ENCODE measurements around the gene PLXNC1. TPM values are rescaled to one million over a fixed set of nuclear protein-coding genes. Genes with fewer than 3 reads are reported as not detected.

The PLXNC1 gene
- total RNA-seq, 1 donor from 2014 or later, result 4.4 TPM

DNA sequence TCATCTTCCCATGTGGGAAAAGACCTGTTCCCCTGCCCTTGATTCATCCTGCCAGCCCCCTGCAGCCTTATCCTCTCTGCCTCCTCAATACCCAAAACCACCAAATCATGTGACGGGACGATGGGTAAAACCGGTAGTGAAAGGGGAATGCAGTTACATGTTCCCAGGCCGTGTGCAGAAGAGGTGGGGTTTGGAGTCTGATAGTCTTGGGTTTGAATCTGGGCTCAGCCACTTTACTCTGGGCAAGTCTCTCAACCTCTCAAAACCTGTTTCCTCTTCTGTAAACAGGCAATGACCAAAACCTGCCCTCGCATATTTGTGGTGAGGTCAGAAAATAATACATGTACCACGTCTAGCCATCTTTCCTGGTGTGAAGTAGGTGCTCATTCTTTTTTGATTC, 123.0 kb downstream of the PLXNC1 start:
- DNase-seq (ENCODE audit: low spot score), result no peak
- intact Hi-C loops (cut with DNase I), result no loop called here

DNA sequence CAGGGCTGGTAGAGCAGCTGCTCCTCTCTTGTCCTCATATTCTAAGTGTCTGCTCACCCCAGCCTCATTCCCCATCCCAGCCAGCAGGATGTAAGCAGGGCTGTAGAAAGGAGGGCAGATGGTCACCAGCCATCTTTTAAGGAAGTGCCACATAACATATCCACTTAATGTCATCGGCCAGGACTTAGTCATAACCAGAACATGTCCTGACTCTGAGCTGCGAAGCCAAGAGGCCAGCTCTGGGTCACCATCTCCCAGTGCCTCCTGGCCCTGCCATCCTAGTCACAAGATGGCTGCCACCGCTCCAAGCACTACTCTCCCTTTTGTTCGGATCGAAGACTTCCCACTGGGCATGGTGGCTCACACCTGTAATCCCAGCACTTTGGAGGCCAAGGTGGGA, 123.9 kb downstream of the PLXNC1 start:
- intact Hi-C loops (cut with DNase I), result no loop called here
- no peak for DNase-seq (ENCODE audit: low spot score)

GRCh38 chr12:94273272-94273671, 124.9 kb downstream of the PLXNC1 start:
- intact Hi-C loops (cut with DNase I), result no loop called here
- no peak for DNase-seq (ENCODE audit: low spot score)

DNA sequence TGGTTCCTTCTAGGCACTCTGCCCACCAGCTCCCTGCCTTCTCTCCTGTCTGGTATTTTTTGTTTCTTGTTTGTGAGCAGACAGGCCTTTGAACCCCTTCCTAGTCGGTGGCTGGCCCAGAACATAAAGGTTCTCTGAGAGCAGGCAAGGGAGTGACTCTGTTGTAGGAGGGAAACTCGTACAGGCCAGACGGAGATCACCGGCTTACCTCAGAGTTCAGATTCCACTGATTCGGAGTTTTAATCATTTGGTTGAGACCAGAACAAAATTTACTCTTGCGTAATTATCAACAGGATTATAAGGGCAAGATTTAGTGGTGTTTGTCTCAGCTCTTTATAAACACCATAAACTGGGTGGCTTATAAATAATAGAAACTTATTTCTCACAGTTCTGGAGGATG, 128.3 kb downstream of the PLXNC1 start:
- intact Hi-C loops (cut with DNase I), result no loop called here
- DNase-seq (ENCODE audit: low spot score), result no peak

DNA sequence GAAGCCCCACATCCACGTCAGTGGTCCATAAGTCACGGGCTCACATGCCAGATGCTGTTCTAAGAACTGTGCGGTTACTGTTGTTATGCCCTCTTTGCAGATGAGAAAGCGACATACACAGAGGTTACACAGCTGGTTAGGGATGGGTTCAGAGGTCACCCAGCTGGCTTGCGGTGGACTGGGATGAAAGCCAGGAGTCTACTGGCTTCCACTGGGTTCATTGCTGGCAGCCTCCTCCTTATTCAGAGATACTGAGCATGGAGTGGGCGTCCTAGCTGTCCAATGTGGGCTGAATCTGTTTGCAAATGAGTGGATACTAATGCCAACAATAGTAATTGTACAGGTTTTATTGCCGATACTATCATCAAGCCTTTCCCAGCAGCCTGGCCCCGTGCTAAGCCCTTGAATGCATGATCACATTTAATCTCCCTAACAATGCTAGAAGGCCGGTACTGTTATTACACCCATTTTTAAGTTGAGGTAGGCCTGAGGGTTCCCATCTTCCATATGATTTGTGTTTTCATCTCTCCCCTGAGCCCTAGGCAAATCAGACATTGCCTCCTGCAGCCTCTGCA, 129.1 kb downstream of the PLXNC1 start:
- no peak for DNase-seq (ENCODE audit: low spot score)
- intact Hi-C loops (cut with DNase I), result no loop called here

DNA sequence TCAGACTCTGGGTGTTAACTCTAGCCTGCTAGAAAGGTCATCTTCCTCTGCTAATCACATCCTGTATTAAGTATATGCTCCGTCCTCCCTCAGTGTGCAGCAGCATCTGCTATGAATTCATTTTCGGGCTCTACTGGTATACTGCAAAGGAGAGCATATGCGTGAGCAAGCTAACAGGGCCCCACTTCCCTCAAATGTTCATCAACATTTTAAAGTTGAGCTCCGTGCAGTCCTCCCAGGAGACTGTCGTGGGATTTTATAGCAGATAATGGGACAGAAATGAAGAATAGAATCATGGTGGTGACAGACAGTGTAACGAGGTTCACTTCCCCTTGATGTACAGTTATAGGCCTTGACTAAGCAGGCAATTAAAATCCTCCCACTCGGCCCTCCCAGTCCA, 131.7 kb downstream of the PLXNC1 start:
- intact Hi-C loops (cut with DNase I), result no loop called here
- DNase-seq (ENCODE audit: low spot score), result no peak

DNA sequence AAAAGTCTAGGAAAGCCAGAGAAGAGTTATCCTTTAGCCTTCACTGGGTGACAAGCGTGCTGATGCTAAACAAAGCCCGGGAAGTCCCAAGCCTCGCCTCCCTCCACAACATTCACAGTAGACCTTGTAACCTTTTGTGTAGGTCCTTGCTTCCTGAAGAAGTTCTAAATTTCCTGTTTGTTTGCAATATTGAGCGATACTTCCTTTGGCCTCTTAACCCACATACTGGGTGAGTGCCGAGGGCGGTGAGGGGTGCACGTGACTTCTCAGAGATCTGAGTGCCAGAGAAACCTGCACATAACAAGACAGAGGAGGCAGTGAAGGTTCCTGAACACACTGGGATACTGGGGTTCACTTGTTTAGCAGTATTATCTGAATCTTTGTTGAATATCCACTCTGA, 134.3 kb downstream of the PLXNC1 start:
- no peak for DNase-seq (ENCODE audit: low spot score)
- intact Hi-C loops (cut with DNase I), result no loop called here

GRCh38 chr12:94284046-94284445, 135.7 kb downstream of the PLXNC1 start:
- no peak for DNase-seq (ENCODE audit: low spot score)
- intact Hi-C loops (cut with DNase I), result no loop called here

DNA sequence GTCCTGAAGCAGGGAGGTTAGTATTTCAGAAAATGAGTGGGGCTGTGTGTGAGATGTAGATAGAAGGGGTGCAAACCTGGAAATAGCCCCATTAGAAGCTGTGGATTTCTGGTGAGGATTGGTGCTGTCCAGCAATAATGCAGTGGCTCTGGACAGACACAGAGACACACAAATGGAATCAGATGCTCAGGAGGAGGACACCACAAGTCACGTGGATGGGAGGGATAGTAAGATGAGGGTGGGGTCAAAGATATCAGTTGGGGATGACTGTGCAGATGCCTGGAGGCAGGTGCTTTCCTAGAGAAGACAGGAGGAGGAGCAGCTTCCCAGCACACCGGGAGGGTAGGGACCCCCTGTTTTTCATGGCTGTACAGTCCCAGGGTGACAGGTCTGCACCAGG, 136.5 kb downstream of the PLXNC1 start:
- DNase-seq (ENCODE audit: low spot score), result no peak
- intact Hi-C loops (cut with DNase I), result no loop called here

GRCh38 chr12:94285943-94286582, 137.7 kb downstream of the PLXNC1 start:
- intact Hi-C loops (cut with DNase I), result no loop called here
- no peak for DNase-seq (ENCODE audit: low spot score)

DNA sequence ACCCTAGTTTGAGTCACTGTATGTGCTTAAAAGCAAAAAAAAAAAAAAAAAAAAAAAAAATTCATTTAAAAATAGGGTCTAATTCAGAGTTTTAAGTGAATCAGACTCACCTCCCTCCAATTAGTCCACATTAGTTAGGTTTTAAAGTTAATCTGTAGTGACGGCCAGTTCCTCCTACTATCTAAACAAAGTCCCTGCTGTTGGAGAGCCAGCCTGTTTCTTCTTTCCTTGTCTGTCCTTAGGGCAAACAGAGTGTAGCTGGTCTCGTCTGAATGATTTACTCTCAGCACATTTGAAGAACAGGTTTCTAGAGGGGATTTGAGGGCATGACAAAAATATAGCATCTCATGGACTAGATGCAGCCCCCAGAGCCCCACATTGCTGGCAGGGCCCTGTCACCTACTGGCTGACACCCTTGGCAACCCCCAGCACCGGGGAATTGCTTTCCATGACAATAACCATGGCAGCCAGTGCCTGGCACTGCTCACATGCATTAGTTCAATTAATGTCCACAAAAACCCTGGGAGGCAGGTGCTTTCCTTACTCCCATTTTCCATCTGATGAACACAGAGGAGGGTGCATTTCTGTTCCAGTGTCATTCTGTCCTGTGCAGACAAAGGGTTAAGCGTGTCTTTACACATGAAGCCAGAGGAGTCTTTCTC, 138.3 kb downstream of the PLXNC1 start:
- intact Hi-C loops (cut with DNase I), result no loop called here
- DNase-seq (ENCODE audit: low spot score), result no peak

GRCh38 chr12:94287245-94287628, 138.9 kb downstream of the PLXNC1 start:
- intact Hi-C loops (cut with DNase I), result no loop called here
- DNase-seq (ENCODE audit: low spot score), result no peak

GRCh38 chr12:94289461-94290312, 141.3 kb downstream of the PLXNC1 start:
- DNase-seq (ENCODE audit: low spot score), result no peak
- intact Hi-C loops (cut with DNase I), result loop anchor here (2.0 kb wide), 1 partner anchor 21 kb away; no protein-coding TSS in a partner anchor

- intact Hi-C loops (cut with DNase I), result no loop called here
Observed at GRCh38 chr12:94290353-94290752, 142.0 kb downstream of the PLXNC1 start.

GRCh38 chr12:94297096-94297699, 148.8 kb downstream of the PLXNC1 start:
- intact Hi-C loops (cut with DNase I), result no loop called here
- DNase-seq (ENCODE audit: low spot score), result no peak

More at GRCh38 chr12:94290353-94290752, 142.0 kb downstream of the PLXNC1 start:
- no peak for DNase-seq (ENCODE audit: low spot score)

GRCh38 chr12:94297876-94298505, 149.6 kb downstream of the PLXNC1 start:
- intact Hi-C loops (cut with DNase I), result no loop called here
- DNase-seq (ENCODE audit: low spot score), result no peak

GRCh38 chr12:94299846-94300245, 151.5 kb downstream of the PLXNC1 start:
- intact Hi-C loops (cut with DNase I), result no loop called here
- no peak for DNase-seq (ENCODE audit: low spot score)

- intact Hi-C loops (cut with DNase I), result no loop called here
- DNase-seq (ENCODE audit: low spot score), result no peak
Observed at GRCh38 chr12:94304012-94304411, 155.6 kb downstream of the PLXNC1 start.

DNA sequence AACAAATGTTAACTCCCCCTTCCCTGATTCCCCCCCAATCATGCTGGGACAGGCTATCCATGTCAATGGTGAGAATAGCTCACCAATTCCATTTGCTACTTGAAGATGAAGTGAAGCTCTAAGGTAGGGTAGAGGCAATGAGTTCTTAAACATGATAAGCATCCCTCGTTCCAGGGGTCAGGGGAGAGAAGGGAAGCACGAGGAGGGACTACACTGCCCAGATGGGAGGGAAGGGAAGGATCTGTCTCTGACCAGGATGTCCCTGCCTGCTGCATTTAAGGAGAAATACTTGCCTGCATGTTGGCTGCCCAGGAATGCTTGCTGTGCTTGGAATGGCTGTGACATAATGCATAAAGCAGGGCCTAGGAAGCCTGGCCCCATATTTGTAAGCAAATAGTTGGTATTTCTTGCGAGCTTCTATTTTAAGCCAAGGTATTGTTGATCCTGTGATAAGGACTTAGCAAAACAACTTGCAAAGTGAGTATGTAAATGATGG, 156.2 kb downstream of the PLXNC1 start:
- intact Hi-C loops (cut with DNase I), result no loop called here

More for the DNA sequence above, 156.2 kb downstream of the PLXNC1 start:
- DNase-seq (ENCODE audit: low spot score), result no peak

Measured in cardiac septum (tissue), 1 donor.